ENCODE measurements around the gene INTS13.
A peak's percentile ranks its signal among the peaks of the same experiment; 100 is the strongest.

INTS13 gene

DNA sequence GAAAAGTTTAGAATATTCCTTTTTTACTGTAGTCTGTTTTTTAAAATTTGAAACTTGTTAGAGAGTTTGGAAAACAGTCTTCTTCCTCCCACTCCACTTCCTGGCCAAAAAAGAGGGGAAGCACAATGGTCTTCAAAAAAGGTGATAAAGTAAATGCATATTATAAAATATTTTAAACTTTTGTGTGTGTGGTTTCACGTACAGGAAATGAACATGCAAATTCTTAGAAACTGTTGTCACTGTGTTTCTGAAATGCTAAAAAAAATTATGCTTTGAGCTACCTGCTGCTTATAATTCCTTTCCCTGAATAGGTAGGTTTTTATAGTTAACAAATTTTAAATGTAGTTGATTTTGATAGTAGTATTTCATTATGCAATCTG lies 3.4 kb upstream of the INTS13 start:
- TF ChIP-seq, protein P1, sequence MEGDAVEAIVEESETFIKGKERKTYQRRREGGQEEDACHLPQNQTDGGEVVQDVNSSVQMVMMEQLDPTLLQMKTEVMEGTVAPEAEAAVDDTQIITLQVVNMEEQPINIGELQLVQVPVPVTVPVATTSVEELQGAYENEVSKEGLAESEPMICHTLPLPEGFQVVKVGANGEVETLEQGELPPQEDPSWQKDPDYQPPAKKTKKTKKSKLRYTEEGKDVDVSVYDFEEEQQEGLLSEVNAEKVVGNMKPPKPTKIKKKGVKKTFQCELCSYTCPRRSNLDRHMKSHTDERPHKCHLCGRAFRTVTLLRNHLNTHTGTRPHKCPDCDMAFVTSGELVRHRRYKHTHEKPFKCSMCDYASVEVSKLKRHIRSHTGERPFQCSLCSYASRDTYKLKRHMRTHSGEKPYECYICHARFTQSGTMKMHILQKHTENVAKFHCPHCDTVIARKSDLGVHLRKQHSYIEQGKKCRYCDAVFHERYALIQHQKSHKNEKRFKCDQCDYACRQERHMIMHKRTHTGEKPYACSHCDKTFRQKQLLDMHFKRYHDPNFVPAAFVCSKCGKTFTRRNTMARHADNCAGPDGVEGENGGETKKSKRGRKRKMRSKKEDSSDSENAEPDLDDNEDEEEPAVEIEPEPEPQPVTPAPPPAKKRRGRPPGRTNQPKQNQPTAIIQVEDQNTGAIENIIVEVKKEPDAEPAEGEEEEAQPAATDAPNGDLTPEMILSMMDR (conservative IDR thresholded peaks at IDR 0.05), result no peak
- no peak overlapping the region for H3K27ac ChIP-seq

DNA sequence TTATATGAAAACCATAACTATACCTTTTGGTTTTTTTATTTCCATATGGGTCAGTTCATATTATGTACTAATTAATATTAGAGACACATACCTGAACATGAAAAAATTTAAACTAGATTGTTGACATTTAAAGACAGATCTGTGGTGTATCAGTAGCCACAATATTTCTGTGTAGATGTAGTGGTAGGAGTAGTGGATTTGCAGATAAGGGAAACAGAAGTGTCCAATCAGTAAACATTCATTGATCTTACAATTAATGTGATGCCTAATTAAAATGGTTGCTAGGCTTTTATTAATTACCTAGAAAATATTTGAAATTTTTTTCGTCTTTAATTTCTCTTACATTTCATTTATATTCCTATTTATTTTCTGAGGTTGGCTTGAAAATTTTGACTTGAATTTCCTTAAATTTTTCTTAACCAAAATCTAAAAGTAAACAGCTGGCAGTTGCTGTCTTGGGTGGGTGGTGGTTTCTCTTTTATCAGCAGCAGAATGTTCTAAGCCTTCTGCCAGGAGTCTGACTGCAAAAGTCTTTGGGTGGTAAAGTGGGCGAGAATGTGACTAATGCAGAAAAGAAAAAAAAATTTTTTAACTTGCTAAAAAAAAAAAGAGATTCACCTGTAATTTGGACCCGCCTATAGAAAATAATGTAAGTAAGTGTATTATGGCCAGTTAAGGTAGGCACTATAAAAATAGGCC lies 2.9 kb upstream of the INTS13 start:
- H3K27ac ChIP-seq, result no peak overlapping the region

DNA sequence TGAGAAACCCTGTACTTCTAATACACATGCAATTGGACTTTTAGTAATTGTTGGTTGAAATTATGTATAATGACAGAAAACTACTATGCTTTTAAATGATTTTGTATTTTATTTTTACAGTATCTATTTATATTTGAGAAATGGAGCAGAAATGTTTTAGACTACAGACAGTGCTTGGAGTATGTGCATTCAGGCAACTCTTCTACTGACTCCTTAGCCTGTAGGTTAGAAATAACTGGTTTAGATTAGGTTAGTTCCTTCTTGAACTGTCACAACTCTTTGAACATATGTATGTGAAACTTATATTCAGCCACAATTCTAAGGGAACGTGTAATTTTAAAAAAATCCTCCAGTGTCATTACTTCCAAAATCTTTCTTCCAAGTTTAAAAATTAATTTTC lies 2.2 kb upstream of the INTS13 start:
- TF ChIP-seq, protein P1 (conservative IDR thresholded peaks at IDR 0.05), result no peak
- H3K27ac ChIP-seq, result peak overlapping the region; percentile 92

More for the DNA sequence above, 2.9 kb upstream of the INTS13 start:
- TF ChIP-seq, protein P1 (conservative IDR thresholded peaks at IDR 0.05), result no peak

DNA sequence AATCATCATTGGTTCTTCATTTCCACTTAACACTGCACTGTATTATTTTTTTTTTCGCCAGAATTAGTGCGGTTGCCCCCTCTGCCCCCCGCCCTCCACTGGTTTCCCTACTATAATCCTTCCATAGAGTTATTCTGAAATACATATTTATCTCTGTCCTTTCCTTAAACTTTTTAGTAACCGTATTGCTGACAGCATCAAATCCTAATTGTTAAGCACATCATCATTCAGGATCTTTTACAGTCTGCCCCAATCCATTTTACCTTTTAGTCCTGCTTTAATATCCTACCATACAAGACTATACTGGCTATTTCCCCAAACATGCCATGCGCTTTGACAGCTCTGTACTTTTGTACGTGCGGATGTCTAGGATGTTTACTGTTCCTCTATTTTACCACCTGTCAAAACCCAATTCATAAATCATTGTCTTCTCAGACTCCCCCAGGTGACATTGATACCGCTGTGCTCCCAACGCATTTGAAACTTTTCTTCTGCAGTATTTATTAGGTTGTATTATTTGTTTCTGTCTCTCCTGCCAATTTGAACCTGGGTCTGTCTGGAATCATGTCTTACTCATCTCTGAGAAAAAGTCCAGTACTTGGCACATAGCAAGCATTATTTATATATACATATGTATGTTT lies 1.5 kb upstream of the INTS13 start:
- H3K27ac ChIP-seq, result peak overlapping the region; percentile 92
- TF ChIP-seq, protein P1 (conservative IDR thresholded peaks at IDR 0.05), result no peak

DNA sequence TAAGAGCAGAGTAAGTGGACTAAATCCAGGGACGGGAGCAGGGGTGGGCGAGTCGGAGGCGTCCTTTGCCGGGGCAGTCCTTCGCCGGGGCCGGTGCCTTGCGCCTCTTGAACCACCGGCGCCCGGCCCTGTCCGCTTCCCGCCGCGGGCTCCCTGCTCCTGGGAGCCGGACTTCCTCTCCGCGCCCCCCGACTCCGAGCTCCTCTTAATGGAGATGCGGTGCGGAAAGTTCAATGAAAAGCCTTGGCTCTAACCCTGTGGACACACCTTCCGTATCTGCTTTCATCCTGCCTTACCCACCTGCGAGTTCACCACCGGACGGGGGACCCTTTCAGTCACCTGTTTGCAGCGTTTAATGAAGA lies 901 bp upstream of the INTS13 start:
- H3K27ac ChIP-seq, result peak overlapping the region; percentile 92
- TF ChIP-seq, protein P1 (conservative IDR thresholded peaks at IDR 0.05), result no peak

DNA sequence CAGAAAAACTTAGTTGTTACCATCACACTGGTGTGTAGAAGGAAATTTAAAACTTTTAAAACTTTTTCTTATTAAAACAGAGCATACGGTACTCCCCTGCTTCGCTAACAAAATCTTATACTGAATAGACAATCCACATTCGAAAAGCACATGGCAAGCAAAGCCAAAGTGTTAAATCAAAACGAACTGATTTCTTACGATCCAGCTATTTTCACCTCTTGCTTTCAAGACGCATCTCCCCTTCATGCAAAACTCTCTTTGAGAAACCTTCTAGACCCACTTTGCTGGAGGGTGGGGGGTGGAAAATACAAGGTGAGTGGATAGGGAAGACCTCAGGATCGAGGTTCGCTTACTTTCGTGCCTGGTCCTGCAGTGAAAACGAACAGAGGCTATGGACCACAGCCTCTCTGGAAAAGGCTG lies 328 bp downstream of the INTS13 start:
- TF ChIP-seq, protein P1 (conservative IDR thresholded peaks at IDR 0.05), result no peak
- peak overlapping the region; percentile 92 for H3K27ac ChIP-seq

DNA sequence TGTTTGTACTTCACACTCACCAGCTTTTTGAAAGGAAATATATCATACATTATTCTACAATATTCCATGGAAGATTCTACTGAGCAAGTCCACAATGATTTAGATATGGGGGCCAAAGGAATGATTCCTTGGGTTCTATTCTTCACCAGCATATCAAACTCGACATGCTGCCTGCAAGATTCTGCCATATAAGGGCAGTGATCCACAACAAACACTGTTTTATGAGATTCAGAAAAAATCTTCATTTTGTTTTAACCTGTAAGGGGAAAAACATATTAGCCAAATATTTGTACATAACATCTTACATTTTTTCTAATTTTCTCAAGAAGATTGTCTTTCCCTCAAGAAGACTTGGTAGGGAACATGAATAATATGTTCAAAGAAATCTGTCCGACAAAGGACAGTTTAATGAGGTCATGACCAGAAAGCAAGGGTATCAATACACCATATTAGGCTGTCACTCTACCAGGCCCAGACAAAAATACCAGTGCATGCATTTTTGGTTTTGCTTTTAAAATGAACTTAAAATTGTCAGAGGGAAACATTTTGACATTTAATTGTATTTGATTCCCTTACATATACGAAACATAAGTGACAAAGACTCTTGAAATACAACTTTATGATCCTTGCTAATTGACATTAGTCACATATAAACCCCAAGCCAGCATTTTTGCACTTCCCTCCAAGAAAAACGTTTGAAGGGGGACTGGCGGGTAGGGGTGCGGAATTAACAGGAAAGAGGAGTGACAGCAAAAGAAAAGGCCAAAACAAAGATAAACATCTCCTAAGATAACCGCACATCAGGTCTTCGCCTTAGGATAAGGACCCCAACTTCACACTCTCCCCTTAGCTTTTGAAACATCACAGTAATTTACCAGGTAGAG lies 980 bp downstream of the INTS13 start:
- peak overlapping the region; percentile 92 for H3K27ac ChIP-seq

More for the DNA sequence above, 980 bp downstream of the INTS13 start:
- TF ChIP-seq, protein P1 (conservative IDR thresholded peaks at IDR 0.05), result no peak

All from VCaP (cell line).